MM.1S (cell line): ENCODE results near the gene TLR5.

Experiments used
- DNase-seq: peaks from one replicate; pipeline ENCODE4 v3.0.0-alpha.2; 2015
- H2AFZ ChIP-seq: fragments of 300-600 bp; sonication (generic); 2 replicates; pipeline ENCODE4 v1.6.0; 2016; ENCODE audit warnings: antibody characterized with exemption, low read length
- H3F3A ChIP-seq: fragments of 300-600 bp; sonication (generic); 2 replicates; pipeline ENCODE4 v1.6.1; 2016; ENCODE audit warnings: mild to moderate bottlenecking, antibody characterized with exemption, low read length, moderate library complexity, mixed read lengths; ENCODE audit not compliant: insufficient read depth
- H3K27ac ChIP-seq: fragments of 300-600 bp; sonication (generic); 2 replicates; pipeline ENCODE4 v1.5.1; 2016; ENCODE audit warnings: mild to moderate bottlenecking, low read length
- H3K27me3 ChIP-seq: fragments of 300-600 bp; sonication (generic); replicated peaks from 2 replicates; pipeline ENCODE4 v1.6.0; 2016; ENCODE audit warnings: low read length; ENCODE audit not compliant: insufficient read depth
- H3K36me3 ChIP-seq: fragments of 300-600 bp; sonication (generic); replicated peaks from 2 replicates; pipeline ENCODE4 v1.6.1; 2016; ENCODE audit warnings: mild to moderate bottlenecking, low read length, mixed read lengths; ENCODE audit not compliant: insufficient read depth
- H3K4me1 ChIP-seq: fragments of 300-600 bp; sonication (generic); 2 replicates; pipeline ENCODE4 v1.6.1; 2016; ENCODE audit warnings: low read length, mixed read lengths
- H3K4me2 ChIP-seq: fragments of 300-600 bp; sonication (generic); 2 replicates; pipeline ENCODE4 v1.6.0; 2016; ENCODE audit warnings: low read depth, low read length
- H3K4me3 ChIP-seq: fragments of 300-600 bp; sonication (generic); 2 replicates; pipeline ENCODE4 v1.5.1; 2016; ENCODE audit warnings: low read length, mixed read lengths
- H3K79me2 ChIP-seq: fragments of 300-600 bp; sonication (generic); 2 replicates; pipeline ENCODE4 v1.6.1; 2016; ENCODE audit warnings: mixed run types, low read length, mixed read lengths
- H3K9ac ChIP-seq: fragments of 300-600 bp; sonication (generic); 2 replicates; pipeline ENCODE4 v1.6.1; 2016; ENCODE audit warnings: low read length, mixed read lengths
- H3K9me2 ChIP-seq: fragments of 300-600 bp; sonication (generic); replicated peaks from 2 replicates; pipeline ENCODE4 v1.6.1; 2016; ENCODE audit warnings: mild to moderate bottlenecking, low read length, mixed read lengths; ENCODE audit not compliant: insufficient read depth
- H3K9me3 ChIP-seq: fragments of 300-600 bp; sonication (generic); replicated peaks from 2 replicates; pipeline ENCODE4 v1.6.1; 2016; ENCODE audit warnings: mild to moderate bottlenecking, low read length, mixed read lengths; ENCODE audit not compliant: insufficient read depth
- H4K20me1 ChIP-seq: fragments of 300-600 bp; sonication (generic); 2 replicates; pipeline ENCODE4 v1.6.1; 2016; ENCODE audit warnings: mild to moderate bottlenecking, low read length, moderate library complexity, mixed read lengths; ENCODE audit not compliant: insufficient read depth
- CTCF ChIP-seq: fragments of 300-600 bp; sonication (generic); IDR thresholded peaks from 2 replicates; pipeline ENCODE4 v1.5.1; 2016; ENCODE audit warnings: antibody characterized with exemption, low read length, mixed read lengths
- EZH2 ChIP-seq: fragments of 300-600 bp; sonication (generic); optimal IDR thresholded peaks from 2 replicates; pipeline ENCODE3; 2017; ENCODE audit warnings: low read depth, mild to moderate bottlenecking, antibody characterized with exemption, low read length, mixed read lengths
- EZH2phosphoT487 ChIP-seq: fragments of 300-600 bp; sonication (generic); IDR thresholded peaks from 2 replicates; pipeline ENCODE4 v1.6.1; 2018; ENCODE audit warnings: antibody characterized with exemption, low read length

TLR5 gene

GRCh38 chr1:223147873-223148272 lies 4.8 kb upstream of the TLR5 start:
- no peak overlapping the region for H3K4me2 ChIP-seq
- H3K4me3 ChIP-seq: no peak overlapping the region
- no peaks in the 10 kb centered on the region for H3K79me2 ChIP-seq
- no peak for DNase-seq
- no peak overlapping the region for H2AFZ ChIP-seq
- H3K9me3 ChIP-seq: no peaks in the 10 kb centered on the region
- no peak overlapping the region for H3K9ac ChIP-seq
- H3K27ac ChIP-seq: no peak overlapping the region
- TF ChIP-seq CTCF: no peak
- TF ChIP-seq EZH2phosphoT487: no peak
- TF ChIP-seq EZH2: no peak
- H3F3A ChIP-seq: peaks cover 13% of the 10 kb centered on the region
- no peaks in the 10 kb centered on the region for H3K9me2 ChIP-seq
- peaks cover 14% of the 10 kb centered on the region for H3K4me1 ChIP-seq
- H4K20me1 ChIP-seq: no peaks in the 10 kb centered on the region
- H3K27me3 ChIP-seq: no peaks in the 10 kb centered on the region
- no peaks in the 10 kb centered on the region for H3K36me3 ChIP-seq

- Histone ChIP-seq H3K36me3 (no peaks in the 10 kb centered on the region), H3K4me3 (no peak overlapping the region), H3F3A (peaks cover 13% of the 10 kb centered on the region), H3K9ac (no peak overlapping the region), H3K4me2 (no peak overlapping the region), H3K9me2 (no peaks in the 10 kb centered on the region), H4K20me1 (no peaks in the 10 kb centered on the region), H3K27ac (no peak overlapping the region), H3K79me2 (no peaks in the 10 kb centered on the region), H2AFZ (no peak overlapping the region), H3K27me3 (no peaks in the 10 kb centered on the region), H3K9me3 (no peaks in the 10 kb centered on the region), H3K4me1 (peaks cover 14% of the 10 kb centered on the region)
- no peak for TF ChIP-seq CTCF
- no peak for DNase-seq
These were observed 4.4 kb upstream of the TLR5 start for GRCh38 chr1:223147409-223147808.

- H3K27ac ChIP-seq: no peak overlapping the region
- H3K9me2 ChIP-seq: no peaks in the 10 kb centered on the region
- H3K27me3 ChIP-seq: no peaks in the 10 kb centered on the region
- no peak overlapping the region for H3K4me3 ChIP-seq
- no peak overlapping the region for H3K9ac ChIP-seq
- TF ChIP-seq CTCF: no peak
- TF ChIP-seq EZH2phosphoT487: no peak
- TF ChIP-seq EZH2: no peak
- H3F3A ChIP-seq: peaks cover 13% of the 10 kb centered on the region
- no peak overlapping the region for H2AFZ ChIP-seq
- H3K36me3 ChIP-seq: no peaks in the 10 kb centered on the region
- DNase-seq: no peak
- peaks cover 14% of the 10 kb centered on the region for H3K4me1 ChIP-seq
- H3K4me2 ChIP-seq: no peak overlapping the region
- H3K9me3 ChIP-seq: no peaks in the 10 kb centered on the region
- no peaks in the 10 kb centered on the region for H4K20me1 ChIP-seq
- no peaks in the 10 kb centered on the region for H3K79me2 ChIP-seq
These were observed 3.7 kb upstream of the TLR5 start for GRCh38 chr1:223146745-223147144.

- H3K4me2 ChIP-seq: no peak overlapping the region; the same call in 1 of the 2 replicates
- peaks cover 14% of the 10 kb centered on the region for H3K4me1 ChIP-seq
- H3K79me2 ChIP-seq: no peaks in the 10 kb centered on the region
- no peak overlapping the region for H3K9ac ChIP-seq
- H3K27me3 ChIP-seq: no peaks in the 10 kb centered on the region
- no peak overlapping the region for H3K27ac ChIP-seq
- TF ChIP-seq CTCF (no peak), EZH2 (no peak), EZH2phosphoT487 (no peak)
- H3F3A ChIP-seq: peaks cover 13% of the 10 kb centered on the region
- H2AFZ ChIP-seq: no peak overlapping the region
- H3K36me3 ChIP-seq: no peaks in the 10 kb centered on the region
- H4K20me1 ChIP-seq: no peaks in the 10 kb centered on the region
- DNase-seq: no peak
- H3K9me3 ChIP-seq: no peaks in the 10 kb centered on the region
- H3K4me3 ChIP-seq: no peak overlapping the region
- H3K9me2 ChIP-seq: no peaks in the 10 kb centered on the region
These were observed 1.9 kb upstream of the TLR5 start for GRCh38 chr1:223144914-223145313.
